ENCODE results near the gene AQP10.
A peak's percentile ranks its signal among the peaks of the same experiment; 100 is the strongest.
"Not testable (repeated sequence)": the region's sequence is repeated elsewhere in the genome, so short reads cannot be mapped to it uniquely, and the experiment has no call there.

AQP10 gene

DNA sequence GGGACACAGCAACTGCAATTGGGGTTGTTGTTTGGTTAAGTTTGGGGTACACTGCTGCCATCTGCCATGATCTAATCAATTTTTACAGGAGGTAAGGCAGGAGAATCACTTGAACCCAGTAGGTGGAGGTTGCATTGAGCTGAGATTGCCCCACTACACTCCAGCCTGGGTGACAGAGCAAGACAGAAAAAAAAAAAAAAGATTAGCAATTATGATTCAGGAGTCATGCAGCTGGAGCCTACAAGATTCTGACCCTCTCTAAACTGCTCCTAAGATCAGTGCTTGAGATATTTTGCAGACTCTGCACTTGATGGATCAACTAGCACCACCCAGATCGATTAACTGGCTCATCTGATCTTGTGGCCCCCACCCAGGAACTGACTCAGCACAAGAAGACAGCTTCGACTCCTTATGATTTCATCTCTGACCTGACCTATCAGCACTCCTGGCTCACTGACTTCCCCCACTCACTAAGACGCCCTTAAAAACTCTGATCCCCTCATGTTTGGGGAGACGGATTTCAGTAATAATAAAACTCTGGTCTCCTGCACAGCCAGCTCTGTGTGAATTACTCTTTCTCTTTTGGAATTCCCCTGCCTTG, 13.1 kb upstream of the AQP10 start:
- H3K36me3 Mint-ChIP-seq (ENCODE audit: insufficient read depth); H3K9me3 Mint-ChIP-seq; H3K4me1 Mint-ChIP-seq; H3K27me3 Mint-ChIP-seq; H3K27ac Mint-ChIP-seq (ENCODE audit: low read depth); H3K4me3 Mint-ChIP-seq; ATAC-seq (replicated peaks; ENCODE audit: extremely low read depth, poor library complexity, severe bottlenecking); DNase-seq (ENCODE audit: low spot score in 2 of 2): not testable (repeated sequence)

GRCh38 chr1:154309136-154309535, 11.8 kb upstream of the AQP10 start:
- not testable (repeated sequence) for H3K4me3 Mint-ChIP-seq; H3K27me3 Mint-ChIP-seq; H3K9me3 Mint-ChIP-seq; ATAC-seq (replicated peaks; ENCODE audit: extremely low read depth, poor library complexity, severe bottlenecking); H3K4me1 Mint-ChIP-seq; H3K36me3 Mint-ChIP-seq (ENCODE audit: insufficient read depth); H3K27ac Mint-ChIP-seq (ENCODE audit: low read depth); DNase-seq (ENCODE audit: low spot score in 2 of 2)

DNA sequence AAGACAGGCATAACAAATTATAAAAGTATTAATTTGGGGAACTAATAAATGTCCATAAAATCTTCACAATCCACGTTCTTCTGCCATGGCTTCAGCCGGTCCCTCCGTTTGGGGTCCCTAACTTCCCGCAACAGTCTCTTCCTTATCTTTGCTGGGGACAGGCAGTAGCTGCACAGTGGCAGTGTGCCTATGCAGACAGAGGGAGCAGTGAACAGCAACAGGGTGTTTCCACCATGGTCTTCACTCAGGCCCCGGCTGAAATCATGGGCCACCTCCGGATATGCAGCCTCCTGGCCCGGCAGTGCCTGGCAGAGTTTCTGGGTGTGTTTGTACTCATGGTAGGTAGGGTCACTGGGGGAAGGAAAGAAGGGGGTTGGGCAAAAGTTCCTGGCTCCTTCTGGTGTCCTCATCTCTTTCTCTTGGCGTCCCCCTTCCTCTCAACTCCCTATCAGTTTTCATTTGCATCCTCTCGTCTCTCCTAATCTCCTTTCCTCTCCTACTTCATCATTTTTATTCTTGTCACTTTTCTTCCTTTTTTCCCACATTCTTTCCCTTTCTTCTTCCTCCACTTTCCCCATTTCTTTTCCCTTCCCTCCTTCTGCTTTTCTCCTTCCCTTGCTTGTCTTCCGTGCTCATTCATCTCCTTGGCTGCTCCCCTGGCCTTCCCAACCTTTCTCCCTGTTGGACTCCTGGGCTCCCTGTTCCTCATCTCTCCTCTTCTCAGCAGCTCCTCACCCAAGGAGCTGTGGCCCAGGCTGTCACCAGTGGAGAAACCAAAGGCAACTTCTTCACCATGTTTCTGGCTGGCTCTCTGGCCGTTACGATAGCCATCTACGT, 8.4 kb upstream of the AQP10 start:
- not testable (repeated sequence) for H3K27ac Mint-ChIP-seq (ENCODE audit: low read depth); H3K27me3 Mint-ChIP-seq; H3K4me1 Mint-ChIP-seq; ATAC-seq (replicated peaks; ENCODE audit: extremely low read depth, poor library complexity, severe bottlenecking); DNase-seq (ENCODE audit: low spot score in 2 of 2); H3K4me3 Mint-ChIP-seq; H3K9me3 Mint-ChIP-seq; H3K36me3 Mint-ChIP-seq (ENCODE audit: insufficient read depth)

GRCh38 chr1:154313066-154313356, 7.9 kb upstream of the AQP10 start:
- peaks cover 3% of the 10 kb centered on the region for H3K4me1 Mint-ChIP-seq
- no peak overlapping the region for H3K4me3 Mint-ChIP-seq
- no peaks in the 10 kb centered on the region for H3K9me3 Mint-ChIP-seq
- no peaks in the 10 kb centered on the region for H3K36me3 Mint-ChIP-seq (ENCODE audit: insufficient read depth)
- ATAC-seq (replicated peaks; ENCODE audit: extremely low read depth, poor library complexity, severe bottlenecking) (no peak), DNase-seq (ENCODE audit: low spot score in 2 of 2) (no peak)
- H3K27me3 Mint-ChIP-seq = no peaks in the 10 kb centered on the region
- H3K27ac Mint-ChIP-seq (ENCODE audit: low read depth) = no peak overlapping the region

DNA sequence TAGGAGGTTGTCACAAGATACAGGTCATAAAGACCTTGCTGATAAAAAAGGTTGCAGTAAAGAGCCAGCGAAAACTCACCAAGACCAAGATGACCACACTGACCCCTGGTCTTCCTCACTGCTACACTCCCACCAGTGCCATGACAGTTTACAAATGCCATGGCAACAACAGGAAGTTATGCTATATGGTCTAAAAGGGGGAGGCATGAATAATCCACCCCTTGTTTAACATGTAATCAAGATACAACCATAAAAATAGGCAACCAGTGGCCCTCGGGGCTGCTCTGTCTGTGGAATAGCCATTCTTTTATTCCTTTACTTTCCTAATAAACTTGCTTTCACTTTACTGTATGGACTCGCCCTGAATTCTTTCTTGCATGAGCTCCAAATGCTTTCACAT, 6.7 kb upstream of the AQP10 start:
- not testable (repeated sequence) for DNase-seq (ENCODE audit: low spot score in 2 of 2); H3K27ac Mint-ChIP-seq (ENCODE audit: low read depth); H3K4me3 Mint-ChIP-seq; H3K9me3 Mint-ChIP-seq; H3K4me1 Mint-ChIP-seq; H3K27me3 Mint-ChIP-seq; ATAC-seq (replicated peaks; ENCODE audit: extremely low read depth, poor library complexity, severe bottlenecking); H3K36me3 Mint-ChIP-seq (ENCODE audit: insufficient read depth)

- ATAC-seq (replicated peaks; ENCODE audit: extremely low read depth, poor library complexity, severe bottlenecking) (no peak), DNase-seq (ENCODE audit: low spot score in 2 of 2) (no peak)
- H3K4me1 Mint-ChIP-seq = no peaks in the 10 kb centered on the region
- no peak overlapping the region for H3K27ac Mint-ChIP-seq (ENCODE audit: low read depth)
- no peak overlapping the region for H3K4me3 Mint-ChIP-seq
- H3K9me3 Mint-ChIP-seq = no peaks in the 10 kb centered on the region
- no peaks in the 10 kb centered on the region for H3K36me3 Mint-ChIP-seq (ENCODE audit: insufficient read depth)
- peaks cover 10% of the 10 kb centered on the region for H3K27me3 Mint-ChIP-seq
Measured at GRCh38 chr1:154316704-154317103, 4.2 kb upstream of the AQP10 start.

GRCh38 chr1:154318386-154318785, 2.5 kb upstream of the AQP10 start:
- Mint-ChIP-seq H3K27ac (ENCODE audit: low read depth) (no peak overlapping the region), H3K4me1 (no peaks in the 10 kb centered on the region), H3K4me3 (no peak overlapping the region), H3K9me3 (no peaks in the 10 kb centered on the region), H3K27me3 (peaks cover 19% of the 10 kb centered on the region), H3K36me3 (ENCODE audit: insufficient read depth) (no peaks in the 10 kb centered on the region)
- ATAC-seq (replicated peaks; ENCODE audit: extremely low read depth, poor library complexity, severe bottlenecking) (no peak), DNase-seq (ENCODE audit: low spot score in 2 of 2) (no peak)

DNA sequence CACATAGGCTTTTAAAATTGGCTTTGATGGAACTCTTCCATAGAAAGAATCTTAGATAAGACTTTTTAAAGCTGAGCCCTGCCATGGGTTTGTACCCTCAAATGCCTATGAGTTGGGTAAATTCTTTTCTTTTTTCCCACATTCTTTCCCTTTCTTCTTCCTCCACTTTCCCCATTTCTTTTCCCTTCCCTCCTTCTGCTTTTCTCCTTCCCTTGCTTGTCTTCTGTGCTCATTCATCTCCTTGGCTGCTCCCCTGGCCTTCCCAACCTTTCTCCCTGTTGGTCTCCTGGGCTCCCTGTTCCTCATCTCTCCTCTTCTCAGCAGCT, 679 bp downstream of the AQP10 start:
- not testable (repeated sequence) for H3K9me3 Mint-ChIP-seq; H3K27ac Mint-ChIP-seq (ENCODE audit: low read depth); DNase-seq (ENCODE audit: low spot score in 2 of 2); H3K4me3 Mint-ChIP-seq; H3K36me3 Mint-ChIP-seq (ENCODE audit: insufficient read depth); ATAC-seq (replicated peaks; ENCODE audit: extremely low read depth, poor library complexity, severe bottlenecking)
- Mint-ChIP-seq H3K4me1 (peaks cover 19% of the 10 kb centered on the region), H3K27me3 (peaks cover 19% of the 10 kb centered on the region)

GRCh38 chr1:154323493-154323892, 2.6 kb downstream of the AQP10 start:
- peak overlapping the region; percentile 95 for H3K27ac Mint-ChIP-seq (ENCODE audit: low read depth)
- H3K9me3 Mint-ChIP-seq = no peaks in the 10 kb centered on the region
- DNase-seq (ENCODE audit: low spot score in 2 of 2) = no peak
- peaks cover 19% of the 10 kb centered on the region for H3K27me3 Mint-ChIP-seq
- peaks cover 10% of the 10 kb centered on the region for H3K36me3 Mint-ChIP-seq (ENCODE audit: insufficient read depth)
- H3K4me1 Mint-ChIP-seq = peaks cover 38% of the 10 kb centered on the region
- no peak for ATAC-seq (replicated peaks; ENCODE audit: extremely low read depth, poor library complexity, severe bottlenecking)
- no peak overlapping the region for H3K4me3 Mint-ChIP-seq

- ATAC-seq (replicated peaks; ENCODE audit: extremely low read depth, poor library complexity, severe bottlenecking) (no peak), DNase-seq (ENCODE audit: low spot score in 2 of 2) (no peak)
- Mint-ChIP-seq H3K36me3 (ENCODE audit: insufficient read depth) (peaks cover 10% of the 10 kb centered on the region), H3K9me3 (no peaks in the 10 kb centered on the region), H3K27ac (ENCODE audit: low read depth) (peak overlapping the region; percentile 95), H3K4me1 (peaks cover 42% of the 10 kb centered on the region), H3K4me3 (peak overlapping the region; percentile 92), H3K27me3 (peaks cover 19% of the 10 kb centered on the region)
Measured at GRCh38 chr1:154324241-154324640, 3.3 kb downstream of the AQP10 start.

- peak; percentile 66 for ATAC-seq (replicated peaks; ENCODE audit: extremely low read depth, poor library complexity, severe bottlenecking)
- Mint-ChIP-seq H3K4me1 (peaks cover 48% of the 10 kb centered on the region), H3K9me3 (no peaks in the 10 kb centered on the region), H3K4me3 (peak within 1 kb of the TSS; percentile 92), H3K36me3 (ENCODE audit: insufficient read depth) (peaks cover 12% of the 10 kb centered on the region), H3K27me3 (peaks cover 19% of the 10 kb centered on the region), H3K27ac (ENCODE audit: low read depth) (peak within 1 kb of the TSS; percentile 95)
- DNase-seq (ENCODE audit: low spot score in 2 of 2) = peak; percentile 72 to 75
Measured at GRCh38 chr1:154324669-154325582, 4.0 kb downstream of the AQP10 start, which contains the start of gene ATP8B2. Gene ATP8B2 (plus strand): TSS chr1:154325525. CDS start chr1:154328142, 2,617 bp downstream.

GRCh38 chr1:154325583-154326545, 5.0 kb downstream of the AQP10 start:
- no peaks in the 10 kb centered on the region for H3K9me3 Mint-ChIP-seq
- H3K27ac Mint-ChIP-seq (ENCODE audit: low read depth) = peak overlapping the region; percentile 95
- H3K4me3 Mint-ChIP-seq = peak overlapping the region; percentile 92
- peaks cover 15% of the 10 kb centered on the region for H3K36me3 Mint-ChIP-seq (ENCODE audit: insufficient read depth)
- H3K27me3 Mint-ChIP-seq = peaks cover 17% of the 10 kb centered on the region
- ATAC-seq (replicated peaks; ENCODE audit: extremely low read depth, poor library complexity, severe bottlenecking) (peak; percentile 1), DNase-seq (ENCODE audit: low spot score in 2 of 2) (no peak)
- peaks cover 58% of the 10 kb centered on the region for H3K4me1 Mint-ChIP-seq

Data from central memory CD8-positive, alpha-beta T cell (primary cell).